GM12878 (cell line): ENCODE results near the gene HTR6. TPM values are rescaled to one million over a fixed set of nuclear protein-coding genes. Genes with fewer than 3 reads are reported as not detected.

Source experiments
- ATAC-seq: fragments of 200-7000 bp; cut with Tn5 transposase; 3 replicates; pipeline ENCODE4 v1.9.1; 2020; ENCODE audit warnings: mild to moderate bottlenecking, moderate library complexity
- BruUV-seq: library from RNA; stranded (reverse); fragments of 400-500 nt; replicated peaks from 2 replicates; lab custom pipeline; 2021; lab: Mats Ljungman, UMichigan
- CTCF ChIA-PET: fragments of 300-600 bp; sonication (Branson Sonifier 250); formaldehyde crosslinking; extraction: SDS; loops from one replicate; lab custom pipeline; 2021; ENCODE audit warnings: inconsistent platforms; lab: Yijun Ruan, JAX
- POLR2A ChIA-PET: fragments of 350-600 bp; formaldehyde crosslinking; extraction: SDS; loops from one replicate; lab custom pipeline; 2021; ENCODE audit warnings: inconsistent platforms; lab: Charles Lee
- RAD21 ChIA-PET: fragments of 300-600 bp; sonication (Branson Sonifier 250); formaldehyde crosslinking; loops from one replicate; lab custom pipeline; 2023; ENCODE audit warnings: antibody characterized with exemption; ENCODE audit not compliant: unreplicated experiment; lab: Charles Lee
- SMC1A ChIA-PET: fragments of 300-600 bp; sonication (Branson Sonifier 250); formaldehyde crosslinking; loops from one replicate; lab custom pipeline; 2023; ENCODE audit not compliant: unreplicated experiment, uncharacterized antibody; lab: Charles Lee
- DNase-seq: peaks from one replicate; pipeline ENCODE4 v3.0.0-alpha.2; 2011; ENCODE audit warnings: low read depth, low spot score
- FAIRE-seq: peaks from 3 replicates; lab custom pipeline; 2011; peaks lifted over from hg19 to GRCh38; lab: Jason Lieb, UNC
- H2AFZ ChIP-seq: 2 replicates; pipeline ENCODE4 v1.6.0; 2011; ENCODE audit warnings: low read depth, low read length, control low read depth; ENCODE audit not compliant: control insufficient read depth
- H3K27ac ChIP-seq: 2 replicates; pipeline ENCODE4 v1.5.1; 2011; ENCODE audit warnings: control low read depth; ENCODE audit not compliant: control insufficient read depth, insufficient read depth
- H3K27me3 ChIP-seq, 2 experiments: replicated peaks in 1 of 2; 2 replicates each; pipeline versions ENCODE4 v1.6.0 to v1.6.1; 2011; ENCODE audit warnings: low read length in 1 of 2; ENCODE audit not compliant: control insufficient read depth in 2 of 2, insufficient read depth in 2 of 2
- H3K36me3 ChIP-seq, 2 experiments: 2 replicates each; pipeline ENCODE4 v1.5.1; 2011; ENCODE audit warnings: low read length in 1 of 2; ENCODE audit not compliant: control insufficient read depth in 2 of 2, insufficient read depth in 2 of 2
- H3K4me1 ChIP-seq: 2 replicates; pipeline ENCODE4 v1.6.1; 2011; ENCODE audit warnings: mild to moderate bottlenecking, low read length, moderate library complexity, mixed read lengths; ENCODE audit not compliant: control insufficient read depth, insufficient read depth
- H3K4me2 ChIP-seq: 2 replicates; pipeline ENCODE4 v1.6.0; 2011; ENCODE audit warnings: control low read depth; ENCODE audit not compliant: control insufficient read depth, insufficient read depth
- H3K4me3 ChIP-seq: fragments of 200-600 bp; sonication (generic); 2 replicates; pipeline ENCODE4 v1.5.1; 2016
- H3K79me2 ChIP-seq: 2 replicates; pipeline ENCODE4 v1.6.0; 2011; ENCODE audit warnings: low read length; ENCODE audit not compliant: control insufficient read depth, insufficient read depth
- H3K9ac ChIP-seq: 2 replicates; pipeline ENCODE4 v1.8.0; 2011; ENCODE audit warnings: low read length, control low read depth, mixed read lengths; ENCODE audit not compliant: control insufficient read depth, insufficient read depth
- H3K9me3 ChIP-seq: replicated peaks from 3 replicates; pipeline ENCODE4 v1.5.1; 2011; ENCODE audit warnings: mild to moderate bottlenecking, low read length; ENCODE audit not compliant: control insufficient read depth, insufficient read depth
- H4K20me1 ChIP-seq: 2 replicates; pipeline ENCODE4 v1.6.0; 2011; ENCODE audit not compliant: control insufficient read depth, insufficient read depth
- SUZ12 ChIP-seq: fragments of 200-600 bp; sonication (generic); IDR thresholded peaks from one replicate; pipeline ENCODE4 v1.6.1; 2018; ENCODE audit warnings: antibody characterized with exemption, mild to moderate bottlenecking; ENCODE audit not compliant: unreplicated experiment
- WGBS: methylation state at CpG from one replicate; pipeline ENCODE4 v1.1.6; 2016; ENCODE audit warnings: low lambda C conversion rate; ENCODE audit not compliant: insufficient replicate concordance, insufficient coverage; ENCODE audit errors: missing lambda C conversion rate; 5-methylcytosine and 5-hydroxymethylcytosine counted together
- in situ Hi-C: fragments of 300-500 bp; cut with MboI; formaldehyde crosslinking; loops from 9 replicates; pipeline ENCODE4 v1.14.3; 2018; ENCODE audit warnings: mixed read lengths
- intact Hi-C: fragments of 100-400 bp; cut with micrococcal nuclease; formaldehyde crosslinking; loops from one replicate; pipeline ENCODE4 v1.14.2; 2022; ENCODE audit not compliant: unreplicated experiment
- polyA plus RNA-seq, 11 experiments: library from polyadenylated mRNA; depleted of rRNA in 4 of 11; unstranded in 6 of 11; stranded (reverse) in 5 of 11; fragments of >200 nt; fragmentation: Nextera tagmentation in 4 of 11; fragmentation: Illumina TruSeq in 1 of 11; extraction: Ambion mirVana in 4 of 11; extraction: Trizol in 1 of 11; gene quantifications; 1 replicate in 1 of 11; 2 replicates in 10 of 11; pipeline versions ENCODE4 v1.2.1 to v1.2.3, GENCODE V29; 2011 to 2016; ENCODE audit warnings: inconsistent platforms in 2 of 11, missing spikeins in 2 of 11, low read depth in 1 of 11
- total RNA-seq, 4 experiments: library from RNA; depleted of rRNA in 3 of 4; stranded (reverse); fragments of >200 nt in 3 of 4; fragmentation: Illumina TruSeq in 1 of 4; extraction: Trizol in 1 of 4; gene quantifications; 2 replicates each; pipeline versions ENCODE4 v1.2.1 to v1.2.3, GENCODE V29; 2013 to 2021
- TF ChIP-seq, protein P1 (sequence below), 3 experiments: IDR thresholded peaks in 2 of 3; conservative IDR thresholded peaks in 1 of 3; 2 replicates each; pipeline ENCODE4 v1.5.1; 2011; ENCODE audit warnings: low read depth in 3 of 3, low read length in 3 of 3, mild to moderate bottlenecking in 3 of 3, control low read depth in 2 of 3, moderate library complexity in 2 of 3, inconsistent platforms in 1 of 3, mixed read lengths in 1 of 3; ENCODE audit not compliant: control insufficient read depth in 2 of 3, insufficient read depth in 1 of 3; ENCODE audit errors: extremely low read depth in 1 of 3

HTR6 gene
- total and polyA plus RNA-seq, 10 of the 15 experiments (the other 5 are each of a cell fraction or from before 2014, with no cell fraction given), result 0.03 to 5.3 (median 1.7) TPM; not detected in 2

DNA sequence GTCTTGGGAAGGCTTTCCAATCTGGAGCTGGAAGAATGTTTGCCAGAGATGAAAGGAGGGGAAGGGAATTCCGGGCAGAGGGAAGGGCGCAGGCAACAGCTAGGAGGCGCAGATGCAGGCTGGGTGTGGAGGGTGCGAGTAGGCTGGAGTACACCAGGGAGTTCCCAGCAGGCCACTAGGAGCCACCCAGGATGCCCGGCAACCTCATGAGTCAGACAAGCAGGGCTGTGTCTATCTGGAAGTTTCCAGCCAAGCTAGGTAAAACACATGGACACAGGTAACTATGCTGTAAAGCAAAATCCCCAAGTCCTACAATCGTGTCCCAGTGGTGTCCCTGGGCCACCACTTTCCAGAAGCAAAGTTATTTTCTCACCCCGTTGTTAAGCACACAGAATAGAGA, 21.6 kb upstream of the HTR6 start:
- SMC1A ChIA-PET, result interaction anchor here (0.9 to 1.3 kb wide), 2 partner anchors 44 to 250 kb away, joined by 3 to 4 read pairs; no protein-coding TSS in a partner anchor
- Histone ChIP-seq H3K9me3 (no peaks in the 10 kb centered on the region), H3K27me3 (peaks cover 2 to 6% of the 10 kb centered on the region in 2 experiments), H3K36me3 (no peaks in the 10 kb centered on the region), H3K9ac (no peak overlapping the region), H2AFZ (no peak overlapping the region), H3K79me2 (no peaks in the 10 kb centered on the region), H3K27ac (no peak overlapping the region), H3K4me3 (no peak overlapping the region), H3K4me1 (peaks cover 3% of the 10 kb centered on the region; the same call in 1 of the 2 replicates), H4K20me1 (no peaks in the 10 kb centered on the region), H3K4me2 (peak overlapping the region; percentile 60)
- in situ Hi-C loops, result no loop called here
- intact Hi-C loops, result no loop called here
- BruUV-seq, result no TSS peak
- RAD21 ChIA-PET, result no interaction called here
- DNase-seq, result no peak
- FAIRE-seq, result no peak
- WGBS, result 44% methylated on average over 7 of the region's 7 CpGs
- peak; percentile 11; the same call in 1 of the 3 replicates for ATAC-seq
- POLR2A ChIA-PET, result no interaction called here
- TF ChIP-seq SUZ12, result no peak
- TF ChIP-seq, protein P1, sequence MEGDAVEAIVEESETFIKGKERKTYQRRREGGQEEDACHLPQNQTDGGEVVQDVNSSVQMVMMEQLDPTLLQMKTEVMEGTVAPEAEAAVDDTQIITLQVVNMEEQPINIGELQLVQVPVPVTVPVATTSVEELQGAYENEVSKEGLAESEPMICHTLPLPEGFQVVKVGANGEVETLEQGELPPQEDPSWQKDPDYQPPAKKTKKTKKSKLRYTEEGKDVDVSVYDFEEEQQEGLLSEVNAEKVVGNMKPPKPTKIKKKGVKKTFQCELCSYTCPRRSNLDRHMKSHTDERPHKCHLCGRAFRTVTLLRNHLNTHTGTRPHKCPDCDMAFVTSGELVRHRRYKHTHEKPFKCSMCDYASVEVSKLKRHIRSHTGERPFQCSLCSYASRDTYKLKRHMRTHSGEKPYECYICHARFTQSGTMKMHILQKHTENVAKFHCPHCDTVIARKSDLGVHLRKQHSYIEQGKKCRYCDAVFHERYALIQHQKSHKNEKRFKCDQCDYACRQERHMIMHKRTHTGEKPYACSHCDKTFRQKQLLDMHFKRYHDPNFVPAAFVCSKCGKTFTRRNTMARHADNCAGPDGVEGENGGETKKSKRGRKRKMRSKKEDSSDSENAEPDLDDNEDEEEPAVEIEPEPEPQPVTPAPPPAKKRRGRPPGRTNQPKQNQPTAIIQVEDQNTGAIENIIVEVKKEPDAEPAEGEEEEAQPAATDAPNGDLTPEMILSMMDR (IDR thresholded peaks at IDR 0.05 in 2 of 3, conservative IDR thresholded peaks at IDR 0.05 in 1 of 3; ENCODE audit: control insufficient read depth in 2 of 3, extremely low read depth in 1 of 3, insufficient read depth in 1 of 3, low read depth in 3 of 3, low read length in 3 of 3), result 0 out of 6 replicates have a peak, but pooled peaks of 1 of the 3 experiments have one; percentile 1
- CTCF ChIA-PET, result interaction anchor here (1.1 kb wide), 1 partner anchor 11 kb away, joined by 3 read pairs; no protein-coding TSS in a partner anchor
